ENCODE results near the gene FGB. TPM values are rescaled to one million over a fixed set of nuclear protein-coding genes. Genes with fewer than 3 reads are reported as not detected.
A peak's percentile ranks its signal among the peaks of the same experiment; 100 is the strongest.

The FGB gene
- total and polyA plus RNA-seq, 2 donors (not counting 1 experiment from before 2014, with no cell fraction given): not detected

DNA sequence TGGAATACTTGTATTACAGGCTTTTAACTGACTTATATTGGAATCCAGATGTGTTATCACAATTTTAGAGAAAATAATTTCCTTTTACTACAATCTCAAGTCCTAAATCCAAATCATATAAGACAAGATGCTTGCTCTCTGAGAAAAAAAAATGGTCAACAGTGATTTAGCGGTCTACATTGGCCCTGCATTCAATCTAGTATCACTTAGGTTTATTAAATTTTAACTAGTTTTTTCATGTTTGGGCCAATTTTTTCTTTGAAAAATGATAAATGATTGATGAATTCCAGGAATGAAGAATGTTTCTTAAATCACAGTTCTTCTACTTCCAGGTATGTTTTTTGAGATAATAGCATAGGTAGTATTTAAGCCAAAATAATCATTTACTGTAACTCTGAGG, 52.4 kb downstream of the FGB start:
- H3K36me3 ChIP-seq (replicated peaks in 1 of 2; ENCODE audit: control extremely low read depth in 1 of 2, control insufficient read depth in 1 of 2, extremely low read depth in 1 of 2, insufficient read depth in 2 of 2, low read length in 1 of 2): no peaks in the 10 kb centered on the region
- H2AFZ ChIP-seq (ENCODE audit: insufficient read depth, low read depth, low read length, poor library complexity, severe bottlenecking): no peak overlapping the region
- Mint-ChIP-seq H3K4me3 (no peak overlapping the region), H3K27me3 (peaks cover 11% of the 10 kb centered on the region), H3K27ac (no peak overlapping the region), H3K4me1 (peaks cover 15% of the 10 kb centered on the region), H3K9me3 (ENCODE audit: insufficient read depth) (no peaks in the 10 kb centered on the region)
- peaks cover 11 to 13% of the 10 kb centered on the region in 2 donors for H3K4me1 ChIP-seq (ENCODE audit: control insufficient read depth in 2 of 2, insufficient read depth in 2 of 2, low read length in 2 of 2)
- H3K27me3 ChIP-seq (replicated peaks in 1 of 4; ENCODE audit: control extremely low read depth in 1 of 4, control insufficient read depth in 3 of 4, insufficient read depth in 4 of 4, low read length in 3 of 4): no peaks in the 10 kb centered on the region
- peaks cover 0 to 3% (median 1%) of the 10 kb centered on the region in 3 donors for H3K9me3 ChIP-seq (ENCODE audit: control extremely low read depth in 1 of 3, control insufficient read depth in 2 of 3, insufficient read depth in 1 of 3, low read length in 2 of 3)
- no peak overlapping the region for H3K4me2 ChIP-seq (replicated peaks; ENCODE audit: low read depth, low read length, poor library complexity, severe bottlenecking)
- H3K79me2 ChIP-seq (ENCODE audit: control insufficient read depth, insufficient read depth, low read length): no peaks in the 10 kb centered on the region
- intact Hi-C loops (cut with micrococcal nuclease): loop anchor here (5.0 kb wide), 2 partner anchors 283 to 762 kb away; partner anchors contain the start of gene MAP9
- WGBS (ENCODE audit: insufficient coverage): no CpG with 5 or more reads among the region's 1 CpG
- ChIA-PET POLR2A (no interaction called here), CTCF (interaction anchor here (1.4 to 13.8 kb wide), 2 partner anchors 9 to 59 kb away, joined by 4 to 357 read pairs; partner anchors contain the start of genes FGB and PLRG1)
- H3K27ac ChIP-seq (ENCODE audit: low read length in 2 of 2): no peak overlapping the region
- no peak overlapping the region for H3K9ac ChIP-seq (ENCODE audit: low read length)
- ATAC-seq (ENCODE audit: low read depth) (no peak), DNase-seq (no peak)
- no peak overlapping the region for H3K4me3 ChIP-seq (ENCODE audit: control extremely low read depth in 1 of 5, extremely low read depth in 1 of 5, insufficient read depth in 1 of 5, low read depth in 2 of 5, low read length in 4 of 5)
- TF ChIP-seq, protein P1, sequence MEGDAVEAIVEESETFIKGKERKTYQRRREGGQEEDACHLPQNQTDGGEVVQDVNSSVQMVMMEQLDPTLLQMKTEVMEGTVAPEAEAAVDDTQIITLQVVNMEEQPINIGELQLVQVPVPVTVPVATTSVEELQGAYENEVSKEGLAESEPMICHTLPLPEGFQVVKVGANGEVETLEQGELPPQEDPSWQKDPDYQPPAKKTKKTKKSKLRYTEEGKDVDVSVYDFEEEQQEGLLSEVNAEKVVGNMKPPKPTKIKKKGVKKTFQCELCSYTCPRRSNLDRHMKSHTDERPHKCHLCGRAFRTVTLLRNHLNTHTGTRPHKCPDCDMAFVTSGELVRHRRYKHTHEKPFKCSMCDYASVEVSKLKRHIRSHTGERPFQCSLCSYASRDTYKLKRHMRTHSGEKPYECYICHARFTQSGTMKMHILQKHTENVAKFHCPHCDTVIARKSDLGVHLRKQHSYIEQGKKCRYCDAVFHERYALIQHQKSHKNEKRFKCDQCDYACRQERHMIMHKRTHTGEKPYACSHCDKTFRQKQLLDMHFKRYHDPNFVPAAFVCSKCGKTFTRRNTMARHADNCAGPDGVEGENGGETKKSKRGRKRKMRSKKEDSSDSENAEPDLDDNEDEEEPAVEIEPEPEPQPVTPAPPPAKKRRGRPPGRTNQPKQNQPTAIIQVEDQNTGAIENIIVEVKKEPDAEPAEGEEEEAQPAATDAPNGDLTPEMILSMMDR (IDR thresholded peaks at IDR 0.05): no peak
- TF ChIP-seq EZH2 (IDR thresholded peaks at IDR 0.05; ENCODE audit: borderline replicate concordance, insufficient read depth, low read depth, low read length, poor library complexity, severe bottlenecking): no peak
- no peaks in the 10 kb centered on the region for H4K20me1 ChIP-seq (ENCODE audit: control insufficient read depth, insufficient read depth, low read length, poor library complexity, severe bottlenecking)

DNA sequence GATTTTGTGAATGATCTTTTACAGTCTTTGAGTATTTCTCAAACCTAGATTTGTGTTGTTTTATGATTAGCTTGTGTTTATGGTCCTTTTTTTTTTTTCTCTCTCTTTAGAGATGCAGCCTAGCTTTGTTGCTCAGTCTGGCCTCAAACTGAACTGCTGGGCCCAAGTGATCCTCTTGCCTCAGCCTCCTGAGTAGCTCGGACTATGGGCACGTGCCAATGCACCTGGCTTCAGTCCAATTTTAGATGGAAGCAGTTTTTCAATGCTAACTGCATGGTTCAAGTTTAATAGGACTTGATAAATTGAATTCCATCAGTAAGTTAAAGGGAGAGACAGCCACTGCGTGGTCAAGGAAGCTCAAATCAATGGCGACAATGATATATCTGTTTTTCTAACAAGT, 53.5 kb downstream of the FGB start:
- peak overlapping the region; percentile 20 for H3K4me3 Mint-ChIP-seq
- DNase-seq: no peak
- Histone ChIP-seq H2AFZ (ENCODE audit: insufficient read depth, low read depth, low read length, poor library complexity, severe bottlenecking) (peak overlapping the region; percentile 70), H3K4me3 (ENCODE audit: control extremely low read depth in 1 of 5, extremely low read depth in 1 of 5, insufficient read depth in 1 of 5, low read depth in 2 of 5, low read length in 4 of 5) (peak overlapping the region in 1 of 5 experiments; percentile 12), H3K9ac (ENCODE audit: low read length) (peak overlapping the region; percentile 27), H3K9me3 (ENCODE audit: control extremely low read depth in 1 of 3, control insufficient read depth in 2 of 3, insufficient read depth in 1 of 3, low read length in 2 of 3) (peaks cover 0 to 3% (median 1%) of the 10 kb centered on the region in 3 donors), H3K79me2 (ENCODE audit: control insufficient read depth, insufficient read depth, low read length) (no peaks in the 10 kb centered on the region), H3K27me3 (replicated peaks in 1 of 4; ENCODE audit: control extremely low read depth in 1 of 4, control insufficient read depth in 3 of 4, insufficient read depth in 4 of 4, low read length in 3 of 4) (no peaks in the 10 kb centered on the region), H3K36me3 (replicated peaks in 1 of 2; ENCODE audit: control extremely low read depth in 1 of 2, control insufficient read depth in 1 of 2, extremely low read depth in 1 of 2, insufficient read depth in 2 of 2, low read length in 1 of 2) (no peaks in the 10 kb centered on the region), H3K4me1 (ENCODE audit: control insufficient read depth in 2 of 2, insufficient read depth in 2 of 2, low read length in 2 of 2) (peaks cover 11 to 13% of the 10 kb centered on the region in 2 donors), H4K20me1 (ENCODE audit: control insufficient read depth, insufficient read depth, low read length, poor library complexity, severe bottlenecking) (no peaks in the 10 kb centered on the region), H3K4me2 (replicated peaks; ENCODE audit: low read depth, low read length, poor library complexity, severe bottlenecking) (peak overlapping the region; percentile 62), H3K27ac (ENCODE audit: low read length in 2 of 2) (no peak overlapping the region)
- H3K9me3 Mint-ChIP-seq (ENCODE audit: insufficient read depth): no peaks in the 10 kb centered on the region
- no peak for TF ChIP-seq EZH2 (IDR thresholded peaks at IDR 0.05; ENCODE audit: borderline replicate concordance, insufficient read depth, low read depth, low read length, poor library complexity, severe bottlenecking)
- TF ChIP-seq, protein P1 (IDR thresholded peaks at IDR 0.05): no peak
- peaks cover 11% of the 10 kb centered on the region for H3K27me3 Mint-ChIP-seq
- no peak overlapping the region for H3K27ac Mint-ChIP-seq
- intact Hi-C loops (cut with micrococcal nuclease): loop anchor here (5.0 kb wide), 2 partner anchors 284 to 761 kb away; partner anchors contain the start of gene MAP9
- peaks cover 15% of the 10 kb centered on the region for H3K4me1 Mint-ChIP-seq
- no peak for ATAC-seq (ENCODE audit: low read depth)
- ChIA-PET CTCF (interaction anchor here (0.8 to 13.8 kb wide), 3 partner anchors 10 to 217 kb away, joined by 3 to 357 read pairs (median 3); partner anchors contain the start of genes FGB and PLRG1), POLR2A (interaction anchor here (0.7 kb wide), 1 partner anchor 66 kb away, joined by 3 read pairs; the partner anchor contains the start of gene PLRG1)
- 73% methylated on average over 2 of the region's 4 CpGs for WGBS (ENCODE audit: insufficient coverage)
